Right atrium auricular region (tissue), 2 donors: Measurements from ENCODE around the gene ARL5A. TPM values are rescaled to one million over a fixed set of nuclear protein-coding genes. Genes with fewer than 3 reads are reported as not detected.

Experiments
- DNase-seq: peaks from one replicate; pipeline ENCODE4 v3.0.0-alpha.2; 2019; ENCODE audit warnings: low spot score
- H3K27ac ChIP-seq, 2 donors: fragments of 200-600 bp; sonication (generic); 1 replicate in 1 of 2; 2 replicates in 1 of 2; pipeline ENCODE4 v1.5.1; 2016 to 2019
- H3K27me3 ChIP-seq, 2 donors: fragments of 200-600 bp; sonication (generic); one replicate each; pipeline versions ENCODE4 v1.5.1 to v1.6.0; 2017 to 2019
- H3K36me3 ChIP-seq: fragments of 200-600 bp; sonication (generic); one replicate; pipeline ENCODE4 v1.5.1; 2016
- H3K4me1 ChIP-seq, 2 donors: fragments of 200-600 bp; sonication (generic); one replicate each; pipeline versions ENCODE4 v1.5.1 to v1.6.0; 2017 to 2019
- H3K4me3 ChIP-seq, 2 donors: fragments of 200-600 bp; sonication (generic); 1 replicate in 1 of 2; 2 replicates in 1 of 2; pipeline ENCODE4 v1.5.1; 2017 to 2019; ENCODE audit warnings: mild to moderate bottlenecking in 1 of 2, moderate library complexity in 1 of 2
- H3K9me3 ChIP-seq, 2 donors: fragments of 200-600 bp; sonication (generic); one replicate each; pipeline ENCODE4 v1.5.1; 2019
- CTCF ChIP-seq, 2 donors: fragments of 200-600 bp; sonication (generic); IDR thresholded peaks; one replicate each; pipeline ENCODE4 v1.5.1; 2019; ENCODE audit warnings: antibody characterized with exemption in 2 of 2
- total RNA-seq, 2 donors: library from RNA; depleted of rRNA; stranded (reverse); fragments of >200 nt; gene quantifications; one replicate each; pipeline ENCODE4 v1.1.0, GENCODE V29; 2016

The ARL5A gene
- total RNA-seq, 2 donors from 2014 or later: 69.3 to 82.1 TPM

DNA sequence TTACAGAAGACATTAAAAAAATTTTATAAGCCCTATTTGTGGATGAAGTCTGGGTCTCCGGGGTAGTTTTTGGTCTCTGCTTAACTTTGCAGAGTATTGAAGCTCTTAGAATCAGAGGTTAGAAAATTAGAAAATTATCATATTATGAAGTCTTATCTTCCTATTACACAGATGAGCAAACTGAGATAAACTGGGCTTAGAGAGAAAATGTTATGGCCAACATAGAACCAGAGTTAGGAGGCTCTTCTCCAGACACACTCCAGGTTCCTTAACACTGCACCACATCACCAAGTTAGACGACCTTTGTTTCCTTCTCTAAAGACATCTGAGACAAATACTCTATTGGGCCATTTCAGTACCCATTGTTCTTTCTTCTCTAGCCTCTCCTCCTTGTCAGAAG, 57.2 kb downstream of the ARL5A start:
- Histone ChIP-seq H3K27me3 (no peaks in the 10 kb centered on the region), H3K4me1 (peaks cover 0 to 45% of the 10 kb centered on the region in 2 donors), H3K36me3 (no peaks in the 10 kb centered on the region), H3K4me3 (no peak overlapping the region), H3K27ac (peak overlapping the region; percentile 63 to 77), H3K9me3 (no peaks in the 10 kb centered on the region)
- TF ChIP-seq CTCF (IDR thresholded peaks at IDR 0.05): no peak
- DNase-seq: no peak

DNA sequence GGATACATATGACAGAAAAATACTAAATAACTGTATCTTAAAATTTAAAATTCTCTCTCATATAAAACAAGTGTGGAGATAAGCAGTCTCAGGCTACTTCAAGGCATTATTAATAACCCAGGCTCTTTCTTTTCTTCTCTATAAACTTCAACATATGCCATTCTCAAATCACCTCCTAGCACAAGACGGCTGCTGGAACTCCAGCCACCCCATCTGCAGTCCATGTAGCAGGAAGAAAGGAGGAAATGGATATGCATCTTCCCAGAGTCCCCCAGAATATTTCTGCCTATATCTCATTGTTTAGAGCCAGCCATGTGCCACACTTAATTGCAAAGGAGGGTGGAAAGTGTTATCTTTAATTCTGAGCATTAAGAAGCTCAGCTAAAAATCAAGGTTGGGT, 58.6 kb downstream of the ARL5A start:
- Histone ChIP-seq H3K9me3 (no peaks in the 10 kb centered on the region), H3K36me3 (no peaks in the 10 kb centered on the region), H3K27me3 (no peaks in the 10 kb centered on the region), H3K4me3 (no peak overlapping the region), H3K27ac (no peak overlapping the region), H3K4me1 (peaks cover 0 to 43% of the 10 kb centered on the region in 2 donors)
- no peak for TF ChIP-seq CTCF (IDR thresholded peaks at IDR 0.05)
- no peak for DNase-seq

- TF ChIP-seq CTCF (IDR thresholded peaks at IDR 0.05): no peak
Measured at GRCh38 chr2:151767536-151767935, 60.7 kb downstream of the ARL5A start.

GRCh38 chr2:151766437-151767153, 61.6 kb downstream of the ARL5A start:
- no peak for DNase-seq
- Histone ChIP-seq H3K4me1 (peaks cover 0 to 28% of the 10 kb centered on the region in 2 donors), H3K4me3 (no peak overlapping the region), H3K36me3 (no peaks in the 10 kb centered on the region), H3K27ac (peak overlapping the region in 1 of 2 donors; percentile 14), H3K27me3 (no peaks in the 10 kb centered on the region), H3K9me3 (no peaks in the 10 kb centered on the region)
- no peak for TF ChIP-seq CTCF (IDR thresholded peaks at IDR 0.05)

More at GRCh38 chr2:151767536-151767935, 60.7 kb downstream of the ARL5A start:
- no peak overlapping the region for H3K4me3 ChIP-seq
- H3K9me3 ChIP-seq: no peaks in the 10 kb centered on the region
- DNase-seq: no peak
- peaks cover 0 to 36% of the 10 kb centered on the region in 2 donors for H3K4me1 ChIP-seq
- no peaks in the 10 kb centered on the region for H3K27me3 ChIP-seq
- peak overlapping the region in 1 of 2 donors; percentile 14 for H3K27ac ChIP-seq
- no peaks in the 10 kb centered on the region for H3K36me3 ChIP-seq

DNA sequence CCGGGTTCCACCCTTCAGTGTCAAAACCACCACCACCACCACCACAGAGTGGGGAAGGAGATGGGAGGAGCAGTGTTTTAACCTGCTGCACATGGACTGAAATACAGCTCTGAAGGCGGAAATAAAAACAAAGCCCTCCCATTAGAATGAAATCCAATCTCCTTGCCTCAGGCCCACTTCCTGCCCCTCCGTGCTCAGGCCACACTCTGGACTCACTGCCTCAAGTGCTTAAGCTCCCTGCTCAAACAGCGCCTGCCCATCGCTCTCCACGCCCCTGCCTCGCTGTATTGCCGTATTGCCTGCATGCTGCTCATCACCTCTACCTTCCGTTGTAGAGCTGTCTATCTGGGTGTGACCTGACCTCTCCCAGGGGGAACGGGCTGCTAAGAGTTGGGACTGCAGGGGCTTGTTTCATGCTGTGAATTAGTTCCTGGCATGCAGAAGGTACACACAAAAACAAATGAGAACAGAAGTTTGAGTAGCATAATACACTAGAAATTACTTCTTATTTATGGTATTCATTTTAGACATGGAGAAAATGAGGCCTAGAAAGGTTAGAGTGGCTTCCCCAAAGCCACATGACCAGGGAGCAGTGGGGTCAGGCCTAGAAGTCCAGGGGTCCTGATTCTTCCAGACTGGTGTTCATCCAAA, 62.3 kb downstream of the ARL5A start:
- no peak for TF ChIP-seq CTCF (IDR thresholded peaks at IDR 0.05)
- Histone ChIP-seq H3K4me3 (no peak overlapping the region), H3K27me3 (no peaks in the 10 kb centered on the region), H3K36me3 (no peaks in the 10 kb centered on the region), H3K4me1 (peaks cover 0 to 22% of the 10 kb centered on the region in 2 donors), H3K27ac (no peak overlapping the region), H3K9me3 (no peaks in the 10 kb centered on the region)
- no peak for DNase-seq
